Right ventricle myocardium superior (tissue), 1 donor: ENCODE results near the gene ASTN2. TPM values are rescaled to one million over a fixed set of nuclear protein-coding genes. Genes with fewer than 3 reads are reported as not detected.

Experiments used
- ATAC-seq: fragments of 200-7000 bp; cut with Tn5 transposase; one replicate; pipeline ENCODE4 v1.9.1; 2020; ENCODE audit warnings: mild to moderate bottlenecking; ENCODE audit not compliant: poor library complexity
- DNase-seq: peaks from one replicate; pipeline ENCODE4 v3.0.0-alpha.2; 2020
- intact Hi-C: fragments of 100-400 bp; cut with DNase I; formaldehyde crosslinking; loops from one replicate; pipeline ENCODE4 v1.11.2; 2022
- total RNA-seq: library from RNA; stranded (reverse); fragmentation: NEBNext Ultra II Directional; extraction: Animal tissue kit (Norgen Biotek cat#: 25700); gene quantifications from one replicate; pipeline ENCODE4 v1.2.1, GENCODE V29; 2021
- donor health status: DM: no; HTN: yes; CAD: no; lungs with severe emphysema.

ASTN2 gene
- total RNA-seq, 1 donor from 2014 or later = 6.4 TPM

- intact Hi-C loops = no loop called here
- no peak for ATAC-seq
- DNase-seq = no peak
Measured at GRCh38 chr9:117231012-117231411, 183.8 kb downstream of the ASTN2 start.

GRCh38 chr9:117224695-117225094, 190.2 kb downstream of the ASTN2 start:
- no peak for ATAC-seq
- no peak for DNase-seq
- intact Hi-C loops = no loop called here

GRCh38 chr9:117218951-117219350, 195.9 kb downstream of the ASTN2 start:
- no peak for DNase-seq
- intact Hi-C loops = no loop called here
- ATAC-seq = no peak

GRCh38 chr9:117214416-117214815, 200.4 kb downstream of the ASTN2 start:
- intact Hi-C loops = no loop called here
- ATAC-seq = no peak
- DNase-seq = no peak

- ATAC-seq (no peak), DNase-seq (no peak)
- intact Hi-C loops = no loop called here
Measured at GRCh38 chr9:117211280-117211679, 203.6 kb downstream of the ASTN2 start.

GRCh38 chr9:117205806-117206205, 209.1 kb downstream of the ASTN2 start:
- intact Hi-C loops = loop anchor here (10.0 kb wide), 1 partner anchor 49 kb away; no protein-coding TSS in a partner anchor
- no peak for ATAC-seq
- DNase-seq = no peak

- intact Hi-C loops = loop anchor here (10.0 kb wide), 1 partner anchor 50 kb away; no protein-coding TSS in a partner anchor
- ATAC-seq (no peak), DNase-seq (no peak)
Measured at GRCh38 chr9:117204971-117205370, 209.9 kb downstream of the ASTN2 start.

GRCh38 chr9:117191504-117192261, 223.2 kb downstream of the ASTN2 start:
- intact Hi-C loops = no loop called here
- DNase-seq (no peak), ATAC-seq (no peak)

- DNase-seq (no peak), ATAC-seq (no peak)
- intact Hi-C loops = no loop called here
Measured at GRCh38 chr9:117189121-117189520, 225.7 kb downstream of the ASTN2 start.

- no peak for ATAC-seq
- no peak for DNase-seq
- intact Hi-C loops = no loop called here
Measured at GRCh38 chr9:117188394-117188793, 226.5 kb downstream of the ASTN2 start.

GRCh38 chr9:117187498-117187897, 227.4 kb downstream of the ASTN2 start:
- intact Hi-C loops = no loop called here
- DNase-seq (no peak), ATAC-seq (no peak)

GRCh38 chr9:117184173-117184572, 230.7 kb downstream of the ASTN2 start:
- no peak for ATAC-seq
- DNase-seq = no peak
- intact Hi-C loops = no loop called here

- no peak for DNase-seq
- no peak for ATAC-seq
- intact Hi-C loops = no loop called here
Measured at GRCh38 chr9:117182046-117182445, 232.8 kb downstream of the ASTN2 start.

GRCh38 chr9:117180896-117181445, 233.9 kb downstream of the ASTN2 start:
- no peak for DNase-seq
- ATAC-seq = no peak
- intact Hi-C loops = no loop called here

- DNase-seq (no peak), ATAC-seq (no peak)
- intact Hi-C loops = no loop called here
Measured at GRCh38 chr9:117178596-117179375, 236.1 kb downstream of the ASTN2 start.

GRCh38 chr9:117170567-117170966, 244.3 kb downstream of the ASTN2 start:
- ATAC-seq = no peak
- DNase-seq = no peak
- intact Hi-C loops = no loop called here

GRCh38 chr9:117169089-117169621, 245.7 kb downstream of the ASTN2 start:
- DNase-seq (no peak), ATAC-seq (no peak)
- intact Hi-C loops = no loop called here

GRCh38 chr9:117164512-117164911, 250.3 kb downstream of the ASTN2 start:
- DNase-seq = no peak
- intact Hi-C loops = no loop called here
- ATAC-seq = no peak

GRCh38 chr9:117160254-117160653, 254.6 kb downstream of the ASTN2 start:
- DNase-seq (no peak), ATAC-seq (no peak)
- intact Hi-C loops = no loop called here
